ENCODE results near the gene KIZ.

KIZ gene

GRCh38 chr20:21262812-21263211 lies 136.9 kb downstream of the KIZ start:
- no peak for DNase-seq (ENCODE audit: low read depth in 1 of 2, low spot score in 1 of 2)

- DNase-seq (ENCODE audit: low read depth in 1 of 2, low spot score in 1 of 2) = no peak
Measured at GRCh38 chr20:21265261-21266190, 139.6 kb downstream of the KIZ start.

GRCh38 chr20:21266191-21266536 lies 140.3 kb downstream of the KIZ start:
- no peak for DNase-seq (ENCODE audit: low read depth in 1 of 2, low spot score in 1 of 2)

GRCh38 chr20:21269772-21270171 lies 143.9 kb downstream of the KIZ start:
- no peak for DNase-seq (ENCODE audit: low read depth in 1 of 2, low spot score in 1 of 2)

- DNase-seq (ENCODE audit: low read depth in 1 of 2, low spot score in 1 of 2) = no peak
Measured at GRCh38 chr20:21270806-21271205, 144.9 kb downstream of the KIZ start.

GRCh38 chr20:21272279-21272678 lies 146.4 kb downstream of the KIZ start:
- no peak for DNase-seq (ENCODE audit: low read depth in 1 of 2, low spot score in 1 of 2)

- no peak for DNase-seq (ENCODE audit: low read depth in 1 of 2, low spot score in 1 of 2)
Measured at GRCh38 chr20:21272679-21273078, 146.8 kb downstream of the KIZ start.

GRCh38 chr20:21273755-21274386 lies 148.0 kb downstream of the KIZ start:
- no peak for DNase-seq (ENCODE audit: low read depth in 1 of 2, low spot score in 1 of 2)

GRCh38 chr20:21278829-21279228 lies 152.9 kb downstream of the KIZ start:
- DNase-seq (ENCODE audit: low read depth in 1 of 2, low spot score in 1 of 2) = no peak

- DNase-seq (ENCODE audit: low read depth in 1 of 2, low spot score in 1 of 2) = no peak
Measured at GRCh38 chr20:21279706-21280521, 154.0 kb downstream of the KIZ start.

- no peak for DNase-seq (ENCODE audit: low read depth in 1 of 2, low spot score in 1 of 2)
Measured at GRCh38 chr20:21280522-21281016, 154.7 kb downstream of the KIZ start.

- no peak for DNase-seq (ENCODE audit: low read depth in 1 of 2, low spot score in 1 of 2)
Measured at GRCh38 chr20:21286775-21287174, 160.9 kb downstream of the KIZ start.

- DNase-seq (ENCODE audit: low read depth in 1 of 2, low spot score in 1 of 2) = no peak
Measured at GRCh38 chr20:21288587-21289370, 162.9 kb downstream of the KIZ start.

GRCh38 chr20:21289651-21290050 lies 163.8 kb downstream of the KIZ start:
- DNase-seq (ENCODE audit: low read depth in 1 of 2, low spot score in 1 of 2) = no peak

GRCh38 chr20:21291026-21291425 lies 165.1 kb downstream of the KIZ start:
- no peak for DNase-seq (ENCODE audit: low read depth in 1 of 2, low spot score in 1 of 2)

GRCh38 chr20:21294755-21295154 lies 168.9 kb downstream of the KIZ start:
- no peak for DNase-seq (ENCODE audit: low read depth in 1 of 2, low spot score in 1 of 2)

Measured in stimulated activated CD4-positive, alpha-beta T cell treated with anti-CD3 and anti-CD28 coated beads, Interleukin-15, amount 100 ng/mL, for 1 hour (primary cell).